ENCODE data around the gene RBM25.

GRCh38 chr14:73172500-73172899 is 114.2 kb downstream of the RBM25 start:
- no peak for TF ChIP-seq PATZ1 (CRISPR knock-in tag; IDR thresholded peaks at IDR 0.05; ENCODE audit: borderline replicate concordance)
- TF ChIP-seq POU6F1 (CRISPR knock-in tag; IDR thresholded peaks at IDR 0.05; ENCODE audit: borderline replicate concordance, low read depth): no peak
- no peak for TF ChIP-seq ARNTL (CRISPR knock-in tag; IDR thresholded peaks at IDR 0.05; ENCODE audit: borderline replicate concordance, low read depth)
- TF ChIP-seq ZFP3 (CRISPR knock-in tag; IDR thresholded peaks at IDR 0.05): no peak
- no peak for TF ChIP-seq BACH2 (CRISPR knock-in tag; IDR thresholded peaks at IDR 0.05; ENCODE audit: borderline replicate concordance)

Measured in SK-N-SH treated with all-trans-retinoic acid at 6 μM for 48 hours (cell line).